Subcutaneous abdominal adipose tissue (tissue), 5 donors: ENCODE measurements around the gene ABR.
A peak's percentile ranks its signal among the peaks of the same experiment; 100 is the strongest.

Experiments used
- H3K27ac ChIP-seq: one replicate; pipeline ENCODE4 v1.7.0; 2013; ENCODE audit warnings: low read depth, mild to moderate bottlenecking, inconsistent platforms, low read length, moderate library complexity
- H3K27me3 ChIP-seq, 5 donors: one replicate each; pipeline ENCODE4 v1.7.0; 2013; ENCODE audit warnings: low read length in 5 of 5, inconsistent platforms in 1 of 5; ENCODE audit not compliant: control insufficient read depth in 5 of 5, insufficient read depth in 4 of 5
- H3K36me3 ChIP-seq, 5 donors: one replicate each; pipeline ENCODE4 v1.7.0; 2013; ENCODE audit warnings: low read length in 5 of 5; ENCODE audit not compliant: control insufficient read depth in 5 of 5, insufficient read depth in 5 of 5
- H3K4me1 ChIP-seq, 5 donors: one replicate each; pipeline ENCODE4 v1.7.0; 2013; ENCODE audit warnings: low read length in 5 of 5, mild to moderate bottlenecking in 3 of 5, moderate library complexity in 1 of 5; ENCODE audit not compliant: control insufficient read depth in 5 of 5, insufficient read depth in 5 of 5
- H3K4me3 ChIP-seq, 5 donors: one replicate each; pipeline ENCODE4 v1.7.0; 2013; ENCODE audit warnings: low read length in 5 of 5, low read depth in 1 of 5
- H3K9ac ChIP-seq, 5 donors: one replicate each; pipeline ENCODE4 v1.7.0; 2013; ENCODE audit warnings: low read length in 5 of 5, mild to moderate bottlenecking in 4 of 5, moderate library complexity in 3 of 5
- H3K9me3 ChIP-seq, 5 donors: one replicate each; pipeline ENCODE4 v1.7.0; 2013; ENCODE audit warnings: low read length in 5 of 5; ENCODE audit not compliant: control insufficient read depth in 5 of 5
- donor health status: healthy.
- donor health status: healthy.
- donor health status: healthy.
- donor health status: healthy.
- donor health status: healthy.

The ABR gene

DNA sequence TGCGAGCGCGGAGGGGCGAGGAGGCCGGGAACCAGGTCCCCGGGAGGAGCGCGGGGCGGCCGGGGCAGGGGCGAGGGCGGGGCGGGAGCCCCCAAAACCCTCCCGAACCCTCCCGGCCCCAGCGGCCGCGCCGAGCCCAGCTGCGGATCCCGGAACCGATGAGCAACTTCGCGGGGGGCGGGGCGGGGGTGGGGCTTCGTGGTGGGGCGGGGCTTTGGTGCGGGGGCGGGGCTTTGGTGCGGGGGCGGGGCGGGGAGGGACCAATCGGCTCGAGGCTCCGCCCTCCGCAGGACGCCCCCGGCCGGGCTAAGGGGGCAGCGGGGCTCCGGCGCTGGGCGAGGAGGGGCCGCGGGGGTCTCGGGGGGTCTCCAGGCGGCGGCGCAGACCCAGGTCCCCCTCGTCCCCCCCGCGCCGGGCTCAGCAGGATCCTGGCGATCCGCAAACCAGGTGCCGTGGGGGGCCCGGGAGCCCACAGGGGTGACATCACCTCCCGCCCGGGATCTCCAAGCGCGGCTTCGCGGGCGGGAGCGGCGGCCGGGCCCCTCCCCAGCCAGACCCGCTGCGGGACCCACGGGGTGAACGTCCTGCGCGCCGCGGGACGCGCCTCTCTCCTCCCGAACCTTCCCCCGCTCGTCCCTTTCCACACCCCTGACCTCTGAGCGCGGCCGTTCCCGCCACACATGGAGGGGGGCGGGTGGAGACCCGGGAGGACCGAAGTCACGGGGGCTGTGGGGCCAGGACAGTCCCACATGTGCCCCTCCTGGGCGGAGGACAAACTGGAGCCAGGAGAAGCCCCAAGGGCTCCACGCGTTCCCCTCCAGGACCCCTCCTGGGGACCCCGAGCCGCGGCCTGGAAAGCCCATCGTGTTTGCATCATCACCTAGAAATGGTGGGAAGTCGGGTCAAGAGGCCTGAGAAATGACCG, at the start of gene ABR:
Gene ABR, minus strand, starts transcription at position 164 of the 925 bp plus-strand sequence. CDS start 254 bp downstream, outside the sequence.
- Histone ChIP-seq H3K4me1 (peaks cover 8 to 55% (median 40%) of the 10 kb centered on the region in 5 donors), H3K9me3 (no peaks in the 10 kb centered on the region), H3K27ac (no peak within 1 kb of the TSS), H3K4me3 (peak within 1 kb of the TSS in 4 of 5 donors; percentile 51 to 64 (median 58)), H3K9ac (peak within 1 kb of the TSS in 3 of 5 donors; percentile 55 to 68 (median 59)), H3K27me3 (peaks cover 0 to 15% (median 11%) of the 10 kb centered on the region in 5 donors), H3K36me3 (peaks cover 0 to 5% (median 0%) of the 10 kb centered on the region in 5 donors)

DNA sequence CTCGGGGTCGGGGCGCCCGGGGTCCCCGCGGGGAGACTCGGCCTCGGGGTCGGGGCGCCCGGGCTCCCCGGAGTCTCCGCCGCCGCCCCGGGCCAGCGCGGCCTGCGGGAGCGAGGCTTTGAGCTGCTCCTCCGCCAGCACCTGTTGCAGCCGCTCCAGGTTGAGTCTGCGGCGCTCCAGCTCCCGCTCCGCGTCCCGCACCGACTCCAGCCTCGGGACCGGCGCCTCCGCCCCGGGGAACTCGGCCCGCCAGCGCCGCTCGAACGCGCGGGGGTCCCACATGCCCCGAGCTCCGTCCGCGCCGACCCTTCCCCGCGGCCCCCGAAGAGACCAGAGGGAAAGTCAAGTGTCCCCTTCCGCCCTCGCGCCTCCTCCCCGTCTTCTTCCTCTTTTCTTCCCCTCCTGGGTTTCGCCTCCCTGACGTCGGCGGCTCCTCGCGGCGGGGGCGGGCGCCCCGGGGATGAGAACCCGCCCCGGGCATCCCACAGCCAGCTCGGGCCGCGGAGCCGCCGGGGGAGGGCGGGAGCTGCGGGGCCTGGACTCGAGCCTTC, 49.6 kb upstream of the ABR start:
- Histone ChIP-seq H3K27me3 (peaks cover 10 to 41% (median 26%) of the 10 kb centered on the region in 5 donors), H3K9me3 (peaks cover 0 to 2% (median 0%) of the 10 kb centered on the region in 5 donors), H3K36me3 (peaks cover 0 to 6% (median 0%) of the 10 kb centered on the region in 5 donors), H3K9ac (peak overlapping the region in 3 of 5 donors; percentile 35 to 58 (median 37)), H3K4me1 (peaks cover 0 to 57% (median 25%) of the 10 kb centered on the region in 5 donors), H3K4me3 (peak overlapping the region in 4 of 5 donors; percentile 48 to 71 (median 58)), H3K27ac (no peak overlapping the region)

DNA sequence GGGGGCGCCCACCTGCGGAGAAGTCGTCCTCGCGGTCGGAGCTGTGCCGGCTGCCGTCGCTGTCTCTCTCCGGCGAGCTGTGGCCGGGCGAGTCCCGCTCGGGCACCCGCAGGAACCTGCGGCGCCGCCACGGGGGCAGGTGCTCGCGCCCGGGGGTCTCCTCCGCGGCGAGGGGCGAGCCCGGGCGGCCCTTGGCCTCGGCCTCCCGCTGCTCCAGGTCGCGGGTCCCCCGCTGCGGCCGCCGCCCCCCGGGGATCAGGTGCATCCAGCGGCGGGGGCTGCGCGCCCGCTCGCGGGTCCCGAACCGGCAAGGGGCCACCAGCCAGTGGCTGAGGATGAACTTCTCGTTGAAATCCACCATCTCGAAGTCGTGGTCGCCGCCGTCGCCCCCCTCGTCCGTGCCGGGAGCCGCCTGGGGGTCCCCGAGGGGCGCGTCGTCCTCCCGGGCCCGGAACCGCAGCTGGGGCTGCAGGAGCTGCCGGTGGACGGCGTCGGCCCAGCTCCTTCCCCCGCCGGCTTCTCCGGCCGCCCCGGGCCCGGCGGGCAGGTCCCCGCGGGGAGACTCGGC, 49.1 kb upstream of the ABR start:
- Histone ChIP-seq H3K4me1 (peaks cover 0 to 57% (median 25%) of the 10 kb centered on the region in 5 donors), H3K4me3 (peak overlapping the region in 4 of 5 donors; percentile 48 to 71 (median 58)), H3K9ac (peak overlapping the region in 2 of 5 donors; percentile 20 to 37), H3K9me3 (peaks cover 0 to 2% (median 0%) of the 10 kb centered on the region in 5 donors), H3K27ac (no peak overlapping the region), H3K36me3 (peaks cover 0 to 6% (median 0%) of the 10 kb centered on the region in 5 donors), H3K27me3 (peaks cover 10 to 41% (median 26%) of the 10 kb centered on the region in 5 donors)

DNA sequence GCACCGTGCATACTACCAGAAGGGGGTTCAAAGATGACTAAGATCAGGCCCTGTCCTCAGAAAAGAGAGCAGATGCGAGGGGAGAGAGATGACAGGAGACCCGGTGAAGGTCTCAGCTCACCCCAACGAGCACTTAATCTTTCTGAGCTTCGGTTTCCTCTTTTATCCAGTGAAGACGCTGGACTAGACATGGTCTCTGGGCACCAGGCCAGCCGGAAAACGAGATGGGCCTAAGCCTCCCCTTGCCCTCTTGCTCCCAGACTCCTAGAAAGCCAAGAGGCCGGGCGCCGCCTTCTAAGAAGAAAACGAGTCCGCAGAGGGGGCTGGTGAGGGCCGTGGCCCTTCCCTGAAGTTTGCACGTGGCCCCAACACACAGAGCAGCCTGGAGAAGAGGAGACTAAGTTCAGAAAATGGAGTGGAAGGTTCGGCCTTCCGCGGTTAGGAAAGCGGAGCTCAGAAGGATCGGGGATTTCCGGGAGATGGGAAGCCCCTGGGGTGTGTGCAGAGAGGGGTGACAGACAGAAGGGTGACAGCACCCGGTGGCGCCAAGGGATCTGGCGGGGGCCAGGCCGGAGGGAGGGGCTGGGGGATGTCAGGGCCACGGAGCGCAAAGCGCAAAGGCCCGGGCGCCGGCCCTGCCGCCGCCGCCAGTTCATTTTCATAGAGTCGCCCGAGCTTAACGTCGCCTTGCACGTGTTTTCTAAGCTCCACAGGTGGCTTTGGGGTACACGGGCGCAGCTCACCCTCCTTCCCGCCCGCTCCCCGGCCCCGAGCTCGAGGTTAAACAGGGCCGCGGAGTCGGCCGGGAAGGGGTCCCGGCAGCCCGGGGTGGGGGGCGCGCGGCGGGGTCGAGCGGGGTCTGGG, 48.4 kb upstream of the ABR start:
- peaks cover 0 to 6% (median 0%) of the 10 kb centered on the region in 5 donors for H3K36me3 ChIP-seq
- H3K9ac ChIP-seq, result peak overlapping the region in 2 of 5 donors; percentile 20 to 47
- H3K4me1 ChIP-seq, result peaks cover 0 to 57% (median 25%) of the 10 kb centered on the region in 5 donors
- H3K4me3 ChIP-seq, result peak overlapping the region; percentile 30 to 71 (median 52)
- peaks cover 10 to 41% (median 26%) of the 10 kb centered on the region in 5 donors for H3K27me3 ChIP-seq
- H3K9me3 ChIP-seq, result peaks cover 0 to 2% (median 0%) of the 10 kb centered on the region in 5 donors
- peak overlapping the region; percentile 10 for H3K27ac ChIP-seq

DNA sequence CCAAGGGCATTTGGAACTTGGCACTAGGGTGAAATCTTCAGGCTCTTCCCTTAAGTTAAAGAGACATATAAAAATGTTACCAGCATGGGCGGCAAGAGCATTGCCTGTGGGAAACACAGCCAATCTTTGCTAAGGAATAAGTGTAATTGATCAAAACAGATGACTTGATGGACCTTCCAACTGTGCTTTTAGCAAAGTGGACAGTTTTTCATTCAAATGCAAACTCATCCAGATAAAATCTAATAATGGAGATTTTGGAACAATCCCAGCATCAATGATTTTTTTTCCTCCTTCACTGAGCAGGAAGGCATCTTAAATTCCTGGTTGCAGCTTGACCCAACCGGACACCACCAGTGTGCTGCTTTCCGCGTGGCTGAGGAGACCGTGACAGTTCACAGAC, 47.6 kb upstream of the ABR start:
- H3K4me1 ChIP-seq, result peaks cover 0 to 56% (median 25%) of the 10 kb centered on the region in 5 donors
- H3K27ac ChIP-seq, result peak overlapping the region; percentile 10
- peak overlapping the region in 4 of 5 donors; percentile 48 to 71 (median 54) for H3K4me3 ChIP-seq
- H3K36me3 ChIP-seq, result peaks cover 0 to 6% (median 0%) of the 10 kb centered on the region in 5 donors
- no peak overlapping the region for H3K9ac ChIP-seq
- peaks cover 0 to 2% (median 0%) of the 10 kb centered on the region in 5 donors for H3K9me3 ChIP-seq
- peaks cover 7 to 36% (median 25%) of the 10 kb centered on the region in 5 donors for H3K27me3 ChIP-seq

DNA sequence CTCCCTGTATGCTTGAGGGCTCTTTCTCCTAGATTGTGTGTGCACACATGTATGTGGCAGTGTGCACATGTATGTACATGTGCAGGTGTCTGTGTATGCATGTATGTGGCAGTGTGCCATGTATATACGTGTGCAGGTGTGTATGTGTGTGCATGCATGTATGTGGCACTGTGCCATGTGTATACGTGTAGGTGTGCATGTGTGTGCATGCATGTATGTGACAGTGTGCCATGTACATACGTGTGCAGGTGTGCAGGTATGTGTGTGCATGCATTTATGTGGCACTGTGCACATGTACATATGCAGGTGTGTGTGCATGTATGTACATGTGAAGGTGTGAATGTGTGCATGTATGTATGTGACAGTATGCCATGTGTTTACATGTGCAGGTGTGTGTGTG, 46.5 kb upstream of the ABR start:
- Histone ChIP-seq H3K27me3 (peaks cover 6 to 29% (median 18%) of the 10 kb centered on the region in 5 donors), H3K4me3 (no peak overlapping the region), H3K4me1 (peaks cover 0 to 46% (median 17%) of the 10 kb centered on the region in 5 donors), H3K9me3 (peaks cover 0 to 3% (median 0%) of the 10 kb centered on the region in 5 donors), H3K27ac (no peak overlapping the region), H3K9ac (no peak overlapping the region), H3K36me3 (peaks cover 0 to 6% (median 0%) of the 10 kb centered on the region in 5 donors)

DNA sequence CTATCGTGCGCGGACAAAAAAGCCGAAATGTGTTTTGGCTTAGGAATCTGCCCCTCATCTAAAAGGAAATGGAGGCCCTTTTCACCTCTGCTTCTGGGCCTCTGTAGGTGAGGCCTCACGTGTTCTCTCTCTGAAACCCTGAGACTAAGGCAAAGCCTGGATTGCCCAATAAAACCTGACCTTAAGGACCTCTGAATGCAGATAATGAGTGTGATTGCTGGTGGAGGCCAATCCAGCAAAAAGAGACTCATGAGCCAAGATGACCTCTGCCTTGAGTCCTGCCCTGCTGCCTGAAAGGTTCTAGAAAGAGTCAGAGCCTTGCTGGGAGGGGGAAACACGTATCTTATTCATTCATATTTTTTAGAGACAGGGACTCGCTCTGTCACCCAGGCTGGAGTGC, 44.5 kb upstream of the ABR start:
- no peak overlapping the region for H3K27ac ChIP-seq
- H3K9me3 ChIP-seq, result peaks cover 0 to 6% (median 0%) of the 10 kb centered on the region in 5 donors
- H3K4me3 ChIP-seq, result no peak overlapping the region
- no peak overlapping the region for H3K9ac ChIP-seq
- H3K4me1 ChIP-seq, result peaks cover 0 to 33% (median 10%) of the 10 kb centered on the region in 5 donors
- peaks cover 2 to 26% (median 13%) of the 10 kb centered on the region in 5 donors for H3K27me3 ChIP-seq
- H3K36me3 ChIP-seq, result peaks cover 0 to 6% (median 0%) of the 10 kb centered on the region in 5 donors

DNA sequence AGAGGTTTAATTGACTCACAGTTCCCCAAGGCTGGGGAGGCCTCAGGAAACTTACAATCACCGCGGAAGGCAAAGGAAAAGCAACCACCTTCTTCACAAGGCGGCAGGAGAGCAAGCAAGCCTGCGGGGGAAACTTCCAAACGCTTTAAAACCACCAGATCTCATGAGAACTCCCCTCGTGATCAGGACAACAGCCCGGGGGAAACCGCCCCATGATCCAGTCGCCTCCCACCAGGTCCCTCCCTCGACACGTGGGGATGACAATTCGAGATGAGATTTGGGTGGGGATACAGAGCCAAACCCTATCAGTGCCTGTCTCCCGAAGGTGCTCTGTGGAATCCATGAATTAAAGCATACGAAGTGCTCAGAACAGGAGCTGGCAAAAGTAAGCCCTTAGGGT, 43.9 kb upstream of the ABR start:
- Histone ChIP-seq H3K4me3 (no peak overlapping the region), H3K9ac (no peak overlapping the region), H3K4me1 (peaks cover 0 to 27% (median 10%) of the 10 kb centered on the region in 5 donors), H3K27me3 (peaks cover 0 to 26% (median 13%) of the 10 kb centered on the region in 5 donors), H3K27ac (no peak overlapping the region), H3K9me3 (peaks cover 0 to 6% (median 0%) of the 10 kb centered on the region in 5 donors), H3K36me3 (peaks cover 0 to 6% (median 0%) of the 10 kb centered on the region in 5 donors)

DNA sequence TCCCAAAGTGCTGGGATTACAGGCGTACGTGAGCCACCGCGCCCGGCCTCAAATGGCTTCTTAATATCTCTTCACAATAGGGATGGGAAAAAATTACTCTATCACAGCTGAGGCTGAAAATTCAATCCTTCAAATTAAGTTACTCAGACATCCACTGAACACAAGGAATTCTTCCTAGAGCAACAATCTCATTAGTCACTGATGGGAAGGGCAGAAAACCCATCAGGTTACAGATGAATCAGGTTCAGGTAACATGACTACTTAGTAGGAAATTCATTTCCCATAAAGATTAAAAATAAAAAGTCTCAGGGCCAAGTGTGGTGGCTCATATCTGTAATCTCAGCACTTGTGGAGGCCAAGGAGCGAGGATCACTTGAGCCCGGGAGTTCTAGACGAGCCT, 42.5 kb upstream of the ABR start:
- peaks cover 0 to 6% (median 0%) of the 10 kb centered on the region in 5 donors for H3K36me3 ChIP-seq
- H3K27ac ChIP-seq, result no peak overlapping the region
- no peak overlapping the region for H3K9ac ChIP-seq
- H3K27me3 ChIP-seq, result peaks cover 0 to 17% (median 8%) of the 10 kb centered on the region in 5 donors
- H3K4me1 ChIP-seq, result peaks cover 0 to 16% (median 0%) of the 10 kb centered on the region in 5 donors
- peaks cover 0 to 6% (median 0%) of the 10 kb centered on the region in 5 donors for H3K9me3 ChIP-seq
- no peak overlapping the region for H3K4me3 ChIP-seq
